GM20431 (cell line): ENCODE measurements around the gene TAF11L14.

Experiments used
- in situ Hi-C: fragments of 300-500 bp; cut with MseI, MboI; formaldehyde crosslinking; loops from one replicate; pipeline ENCODE4 v1.15.0; 2020; ENCODE audit warnings: low sequenced_read_pairs; ENCODE audit not compliant: unreplicated experiment

The TAF11L14 gene

DNA sequence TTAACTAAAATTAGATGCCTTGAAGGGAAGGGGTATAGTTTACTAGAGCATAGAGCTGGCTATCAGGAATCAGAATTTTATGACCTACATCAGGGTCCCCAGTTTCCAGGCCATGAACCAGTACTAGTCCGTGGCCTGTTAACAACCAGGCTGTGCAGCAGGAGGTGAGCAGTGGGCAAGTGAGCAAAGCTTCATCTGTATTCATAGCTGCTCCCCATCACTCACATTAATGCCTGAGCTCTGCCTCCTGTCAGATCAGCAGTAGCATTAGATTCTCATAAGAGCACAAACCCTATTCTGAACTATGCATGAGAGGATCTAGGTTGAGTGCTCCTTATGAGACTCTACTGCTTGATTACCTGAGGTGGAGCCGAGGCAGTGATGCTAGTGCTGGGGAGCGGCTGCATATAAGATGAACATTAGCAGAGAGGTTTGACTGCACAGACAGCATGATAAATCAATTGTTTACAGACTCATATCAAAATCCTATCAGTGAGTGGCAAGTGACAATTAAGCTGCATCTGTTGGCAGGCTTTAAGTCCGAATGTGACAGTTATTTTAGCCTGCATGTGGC, 44.6 kb downstream of the TAF11L14 start:
- in situ Hi-C loops, result no loop called here

DNA sequence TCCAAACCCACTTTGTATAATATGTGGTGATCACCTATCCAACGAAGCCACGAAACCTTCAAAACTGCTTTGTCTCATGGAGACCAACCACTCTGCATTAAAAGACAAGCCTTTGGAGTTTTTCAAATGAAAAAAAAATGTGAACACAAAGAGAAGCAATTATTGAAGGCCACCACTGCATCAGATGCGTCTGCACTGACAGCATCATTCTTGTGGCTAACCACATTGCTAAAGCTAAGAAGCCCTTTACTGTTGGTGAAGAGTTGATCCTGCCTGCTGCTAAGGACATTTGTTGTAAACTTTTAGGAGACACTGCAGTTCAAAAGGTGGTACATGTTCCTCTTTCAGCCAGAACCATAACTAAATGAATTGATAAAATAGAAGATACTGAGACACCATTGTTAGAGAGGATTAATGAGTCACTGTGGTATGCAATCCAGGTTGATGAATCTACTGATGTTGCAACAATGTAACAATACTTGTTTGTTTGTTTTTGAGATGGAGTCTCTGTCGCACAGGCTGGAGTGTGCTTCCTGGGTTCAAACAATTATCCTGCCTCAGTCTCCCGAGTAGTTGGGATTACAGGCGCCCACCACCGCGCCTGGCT, 45.4 kb downstream of the TAF11L14 start:
- in situ Hi-C loops, result no loop called here

GRCh38 chr5:17680737-17681136, 46.5 kb downstream of the TAF11L14 start:
- in situ Hi-C loops, result no loop called here
